ENCODE results near the gene COL27A1. TPM values are rescaled to one million over a fixed set of nuclear protein-coding genes. Genes with fewer than 3 reads are reported as not detected.

Gene COL27A1
- total RNA-seq, 1 donor from 2014 or later: 20.3 TPM

- H3K36me3 Mint-ChIP-seq (ENCODE audit: low read depth): peaks cover 3% of the 10 kb centered on the region
- H3K27me3 Mint-ChIP-seq (ENCODE audit: low read depth): no peaks in the 10 kb centered on the region
- H3K4me3 Mint-ChIP-seq: no peak overlapping the region
- peak overlapping the region; percentile 81 for H3K27ac Mint-ChIP-seq (ENCODE audit: unreplicated experiment)
- no peak for DNase-seq (ENCODE audit: low read depth, low spot score)
- peaks cover 39% of the 10 kb centered on the region for H3K4me1 Mint-ChIP-seq
- TF ChIP-seq CTCF (conservative IDR thresholded peaks at IDR 0.05): no peak
- no peaks in the 10 kb centered on the region for H3K9me3 Mint-ChIP-seq
These were observed 9.0 kb downstream of the COL27A1 start for GRCh38 chr9:114164191-114164794.

GRCh38 chr9:114165407-114166102, 10.2 kb downstream of the COL27A1 start:
- H3K27me3 Mint-ChIP-seq (ENCODE audit: low read depth): no peaks in the 10 kb centered on the region
- no peak overlapping the region for H3K4me3 Mint-ChIP-seq
- TF ChIP-seq CTCF (conservative IDR thresholded peaks at IDR 0.05): no peak

GRCh38 chr9:114166103-114166470, 10.8 kb downstream of the COL27A1 start:
- TF ChIP-seq CTCF (conservative IDR thresholded peaks at IDR 0.05): no peak
- Mint-ChIP-seq H3K27ac (ENCODE audit: unreplicated experiment) (no peak overlapping the region), H3K36me3 (ENCODE audit: low read depth) (no peaks in the 10 kb centered on the region), H3K27me3 (ENCODE audit: low read depth) (no peaks in the 10 kb centered on the region), H3K4me1 (peaks cover 43% of the 10 kb centered on the region), H3K9me3 (no peaks in the 10 kb centered on the region), H3K4me3 (no peak overlapping the region)
- DNase-seq (ENCODE audit: low read depth, low spot score): no peak

More at GRCh38 chr9:114165407-114166102, 10.2 kb downstream of the COL27A1 start:
- H3K9me3 Mint-ChIP-seq: no peaks in the 10 kb centered on the region
- H3K36me3 Mint-ChIP-seq (ENCODE audit: low read depth): peaks cover 3% of the 10 kb centered on the region
- no peak for DNase-seq (ENCODE audit: low read depth, low spot score)
- H3K4me1 Mint-ChIP-seq: peaks cover 43% of the 10 kb centered on the region
- H3K27ac Mint-ChIP-seq (ENCODE audit: unreplicated experiment): no peak overlapping the region

GRCh38 chr9:114166614-114167572, 11.6 kb downstream of the COL27A1 start:
- no peak for DNase-seq (ENCODE audit: low read depth, low spot score)
- no peaks in the 10 kb centered on the region for H3K36me3 Mint-ChIP-seq (ENCODE audit: low read depth)
- no peaks in the 10 kb centered on the region for H3K9me3 Mint-ChIP-seq
- H3K27me3 Mint-ChIP-seq (ENCODE audit: low read depth): no peaks in the 10 kb centered on the region
- H3K4me3 Mint-ChIP-seq: no peak overlapping the region
- peaks cover 42% of the 10 kb centered on the region for H3K4me1 Mint-ChIP-seq
- no peak for TF ChIP-seq CTCF (conservative IDR thresholded peaks at IDR 0.05)
- H3K27ac Mint-ChIP-seq (ENCODE audit: unreplicated experiment): no peak overlapping the region

GRCh38 chr9:114167591-114168091, 12.3 kb downstream of the COL27A1 start:
- no peaks in the 10 kb centered on the region for H3K9me3 Mint-ChIP-seq
- H3K36me3 Mint-ChIP-seq (ENCODE audit: low read depth): no peaks in the 10 kb centered on the region
- no peak overlapping the region for H3K4me3 Mint-ChIP-seq
- TF ChIP-seq CTCF (conservative IDR thresholded peaks at IDR 0.05): no peak
- H3K4me1 Mint-ChIP-seq: peaks cover 46% of the 10 kb centered on the region
- no peaks in the 10 kb centered on the region for H3K27me3 Mint-ChIP-seq (ENCODE audit: low read depth)
- DNase-seq (ENCODE audit: low read depth, low spot score): no peak
- H3K27ac Mint-ChIP-seq (ENCODE audit: unreplicated experiment): no peak overlapping the region
